Stimulated activated CD4-positive, alpha-beta T cell treated with anti-CD3 and anti-CD28 coated beads, Interleukin-15, amount 100 ng/mL, for 1 hour (primary cell): ENCODE results near the gene FOXD2.
"Not testable (repeated sequence)": the region's sequence is repeated elsewhere in the genome, so short reads cannot be mapped to it uniquely, and the experiment has no call there.

Source experiments
- DNase-seq, 2 donors: peaks; one replicate each; pipeline ENCODE4 v3.0.0-alpha.2; 2020; ENCODE audit warnings: low read depth in 1 of 2, low spot score in 1 of 2

The FOXD2 gene

GRCh38 chr1:47439017-47439818 lies 1.4 kb downstream of the FOXD2 start:
- DNase-seq, result no peak

DNA sequence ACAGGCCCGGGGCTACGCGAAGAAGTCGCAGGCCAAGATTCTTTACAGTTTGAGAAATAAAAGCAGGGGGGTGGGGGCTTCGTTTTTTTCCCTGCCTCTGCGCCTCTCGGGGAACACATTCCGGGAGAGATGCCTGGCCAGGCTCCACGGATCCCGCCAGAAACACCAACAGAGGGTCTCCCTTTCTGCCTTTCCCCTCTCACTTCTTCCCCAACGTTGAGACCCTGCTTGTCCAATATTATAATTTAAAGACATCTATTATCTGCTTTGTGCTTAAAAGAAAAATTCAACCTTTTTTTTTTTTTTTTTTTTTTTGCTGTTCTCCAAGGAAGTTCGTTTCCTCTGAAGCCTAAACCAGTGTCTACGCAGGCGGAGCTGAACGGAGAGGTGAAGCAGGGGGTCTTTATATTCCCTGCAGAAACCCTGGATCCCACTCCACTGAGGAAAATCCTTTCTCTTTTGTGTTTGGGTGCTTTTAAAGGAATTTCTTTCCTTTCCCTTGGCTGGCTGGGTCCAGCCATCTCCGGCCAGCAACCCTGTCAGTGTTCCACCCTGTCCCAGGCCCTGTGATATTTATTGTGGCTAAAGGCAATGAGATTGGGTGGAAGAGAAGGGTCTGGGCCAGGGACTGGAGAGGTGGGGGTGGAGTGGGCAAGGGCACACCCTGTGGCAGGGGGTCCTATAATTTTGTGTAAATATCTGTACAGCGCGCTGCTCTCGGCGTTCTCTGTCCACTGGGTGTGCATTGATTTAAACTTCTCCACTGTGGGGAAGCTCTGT lies 2.2 kb downstream of the FOXD2 start:
- no peak for DNase-seq

DNA sequence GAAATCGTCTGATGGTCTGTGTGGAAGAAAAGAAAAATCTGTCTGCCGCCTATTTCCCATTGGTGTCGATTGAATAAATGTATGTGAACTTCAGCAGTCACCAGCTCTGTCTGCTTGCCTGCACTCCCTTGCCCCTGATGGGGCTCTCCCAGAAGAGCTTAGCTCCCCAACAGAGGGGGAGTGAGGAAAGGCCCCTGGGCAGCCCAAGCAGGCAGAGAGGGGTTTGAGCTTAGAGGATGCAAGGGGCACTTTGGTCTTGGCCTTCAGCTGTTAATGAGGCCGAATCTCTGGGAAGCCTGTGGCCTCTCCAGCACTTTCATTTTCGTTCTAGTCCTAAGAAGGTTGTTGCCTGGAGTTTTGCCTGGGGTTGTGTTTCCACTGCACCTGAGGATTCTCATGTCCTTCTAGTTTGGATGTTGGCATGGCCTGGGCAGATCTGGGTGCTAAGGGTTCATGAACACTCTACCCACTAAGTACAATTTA lies 2.8 kb downstream of the FOXD2 start:
- DNase-seq, result no peak

DNA sequence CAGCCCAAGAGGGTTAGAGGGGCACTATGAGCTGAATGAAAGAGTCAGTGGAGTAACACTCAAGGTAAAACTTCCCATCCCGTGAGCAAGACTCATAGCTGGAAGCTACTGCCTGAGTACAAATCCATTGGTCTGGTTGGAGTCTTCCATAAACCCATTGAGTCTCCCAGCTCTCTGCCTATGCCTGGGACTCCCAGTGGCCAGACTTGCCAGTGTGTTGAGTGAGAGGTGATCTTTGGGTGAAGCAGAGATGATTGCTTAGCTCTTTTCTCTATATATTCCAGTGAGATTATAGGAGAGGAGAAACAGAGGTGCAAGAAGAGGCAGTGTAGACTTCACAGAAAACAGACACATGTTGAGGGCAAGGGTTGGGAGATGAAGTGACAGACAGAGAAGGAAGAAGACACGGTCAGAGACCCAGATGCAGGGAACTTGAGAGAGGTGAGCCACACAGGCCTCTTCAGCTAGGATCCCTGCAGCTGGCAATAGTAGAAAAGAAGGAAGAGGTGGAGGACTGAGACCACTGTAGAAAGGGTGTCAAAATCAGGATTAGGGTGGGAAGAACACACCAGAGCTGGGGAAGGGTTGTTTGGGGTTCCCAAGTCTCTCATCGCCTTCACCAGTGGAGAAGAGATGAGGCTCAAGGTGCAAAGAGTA lies 3.7 kb downstream of the FOXD2 start:
- no peak for DNase-seq

- DNase-seq, result no peak
Measured at GRCh38 chr1:47442202-47442601, 4.4 kb downstream of the FOXD2 start.

DNA sequence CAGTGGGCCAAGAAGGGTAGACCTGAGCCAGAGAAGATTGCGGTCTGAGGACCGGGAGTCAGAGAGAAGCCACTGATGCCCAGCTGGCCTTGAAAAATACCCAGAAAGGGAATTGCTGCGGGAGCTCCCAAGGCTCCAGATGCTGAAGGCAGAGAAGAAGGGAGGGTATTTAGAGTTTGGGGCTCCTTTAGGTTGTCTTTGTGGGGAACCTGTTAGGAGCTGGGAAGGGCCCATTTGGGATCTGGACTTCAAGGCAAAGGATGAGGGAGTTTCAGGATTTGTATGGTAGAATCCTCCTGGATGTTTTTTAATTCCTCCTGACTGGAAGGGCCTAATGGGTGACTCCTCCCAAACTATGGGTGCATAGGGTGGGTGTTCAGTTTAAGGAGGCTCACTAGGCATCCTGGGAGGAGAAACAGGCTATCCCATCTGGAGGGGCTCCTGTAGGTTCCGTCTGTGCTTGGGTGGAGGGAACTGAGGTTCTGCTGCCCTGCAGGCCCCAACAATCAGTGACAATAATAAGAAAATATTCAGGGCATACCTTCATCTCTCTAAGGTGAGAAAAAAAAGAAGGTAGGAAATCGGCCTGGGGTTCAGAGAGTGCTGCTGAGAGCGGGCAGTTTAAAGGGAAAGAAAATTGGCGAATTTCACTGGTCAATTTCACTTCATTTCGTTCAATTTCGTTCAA lies 5.1 kb downstream of the FOXD2 start:
- no peak for DNase-seq

DNA sequence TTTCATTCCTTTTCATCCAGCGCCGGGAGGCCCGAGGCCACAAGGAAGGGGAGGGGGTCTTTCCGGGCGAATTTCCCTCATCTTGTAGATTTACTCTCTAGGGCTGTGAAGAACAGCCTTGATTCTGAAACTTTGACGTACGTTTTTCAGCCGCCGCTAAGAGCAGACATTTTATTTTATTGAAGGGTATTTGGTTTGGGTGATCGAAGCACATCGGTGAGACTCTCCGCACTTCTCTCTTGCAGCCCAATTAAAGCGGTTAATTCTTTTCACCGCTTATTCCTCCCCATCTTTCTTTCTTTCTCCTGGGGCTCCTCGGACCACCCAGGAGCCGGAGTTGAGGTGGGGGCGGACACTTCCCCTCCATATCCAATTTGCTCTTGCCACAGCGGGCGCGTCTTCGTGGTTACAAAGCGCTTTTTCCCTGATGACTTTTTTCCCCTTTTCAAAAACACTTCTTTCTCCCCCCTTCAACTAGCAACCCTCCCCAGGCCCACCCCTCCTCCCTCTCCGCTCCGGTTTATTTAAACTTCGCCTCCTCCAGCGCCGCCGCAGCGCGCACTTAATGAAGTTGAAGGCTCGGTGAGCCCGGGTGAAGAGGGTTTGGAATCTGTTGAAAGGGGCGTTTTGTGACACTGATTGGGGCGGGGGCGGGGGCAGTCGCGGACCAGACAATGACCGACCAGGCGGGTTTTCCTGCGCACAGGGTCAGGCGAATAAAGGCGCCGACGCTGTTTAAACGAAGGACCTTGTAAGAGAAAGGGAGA lies 5.9 kb downstream of the FOXD2 start:
- DNase-seq, result no peak

DNA sequence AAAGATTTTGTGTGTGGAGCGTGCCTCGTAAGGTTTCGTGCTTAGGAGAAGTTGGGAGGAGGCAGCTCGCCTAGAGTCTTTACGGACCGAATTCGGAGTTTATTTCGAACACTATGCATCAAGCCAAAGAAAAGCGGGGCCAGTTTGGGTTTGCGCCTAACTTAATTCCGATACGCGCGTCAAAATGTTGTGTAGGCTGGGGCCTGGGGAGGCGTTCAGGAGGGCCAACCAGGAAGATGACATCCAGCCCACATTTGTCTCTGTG lies 6.4 kb downstream of the FOXD2 start:
- DNase-seq, result no peak

DNA sequence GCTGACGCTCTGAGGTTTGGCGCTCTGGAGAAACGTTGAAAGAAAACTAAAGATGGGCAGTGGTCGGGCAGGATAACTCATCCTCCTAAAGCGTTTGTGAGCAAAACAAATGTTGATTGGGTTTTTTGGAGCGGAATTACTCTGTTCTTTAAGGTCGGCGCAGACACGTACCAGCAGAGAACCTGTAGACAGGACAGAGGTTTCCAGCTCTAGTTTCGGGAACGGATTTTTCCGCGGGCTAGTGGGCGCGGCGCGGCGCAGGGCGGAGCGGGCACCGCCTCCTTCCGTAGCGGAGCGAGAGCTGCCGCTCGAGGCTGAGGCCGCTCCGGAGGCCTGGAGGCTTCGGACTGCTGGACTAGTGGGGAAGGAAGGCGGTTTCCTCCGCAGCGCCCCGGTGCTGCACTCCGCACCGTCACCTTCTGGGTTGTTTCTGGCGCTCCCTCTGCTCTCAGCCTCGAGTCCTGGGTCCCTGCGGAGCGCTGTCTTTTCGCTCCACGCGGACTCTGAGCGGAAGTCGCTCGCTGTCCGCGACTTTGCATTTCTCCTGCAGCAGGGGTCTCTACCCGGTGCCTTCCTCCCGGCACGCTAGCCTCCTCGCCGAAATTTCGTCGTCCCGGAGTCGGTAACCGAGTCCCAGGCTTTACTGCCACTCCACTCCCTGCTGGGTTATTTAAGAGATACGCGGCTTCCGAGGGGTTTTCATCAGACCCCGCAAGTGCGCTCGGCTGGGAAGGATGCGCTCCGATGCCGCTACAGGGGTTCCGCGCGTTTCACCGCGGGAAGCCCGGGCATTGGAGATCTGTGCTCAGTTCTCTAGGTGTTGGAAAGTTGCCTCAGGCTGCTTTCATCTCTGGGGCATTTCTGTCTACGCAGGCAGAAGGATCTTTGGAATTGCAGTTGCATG lies 7.0 kb downstream of the FOXD2 start:
- no peak for DNase-seq

DNA sequence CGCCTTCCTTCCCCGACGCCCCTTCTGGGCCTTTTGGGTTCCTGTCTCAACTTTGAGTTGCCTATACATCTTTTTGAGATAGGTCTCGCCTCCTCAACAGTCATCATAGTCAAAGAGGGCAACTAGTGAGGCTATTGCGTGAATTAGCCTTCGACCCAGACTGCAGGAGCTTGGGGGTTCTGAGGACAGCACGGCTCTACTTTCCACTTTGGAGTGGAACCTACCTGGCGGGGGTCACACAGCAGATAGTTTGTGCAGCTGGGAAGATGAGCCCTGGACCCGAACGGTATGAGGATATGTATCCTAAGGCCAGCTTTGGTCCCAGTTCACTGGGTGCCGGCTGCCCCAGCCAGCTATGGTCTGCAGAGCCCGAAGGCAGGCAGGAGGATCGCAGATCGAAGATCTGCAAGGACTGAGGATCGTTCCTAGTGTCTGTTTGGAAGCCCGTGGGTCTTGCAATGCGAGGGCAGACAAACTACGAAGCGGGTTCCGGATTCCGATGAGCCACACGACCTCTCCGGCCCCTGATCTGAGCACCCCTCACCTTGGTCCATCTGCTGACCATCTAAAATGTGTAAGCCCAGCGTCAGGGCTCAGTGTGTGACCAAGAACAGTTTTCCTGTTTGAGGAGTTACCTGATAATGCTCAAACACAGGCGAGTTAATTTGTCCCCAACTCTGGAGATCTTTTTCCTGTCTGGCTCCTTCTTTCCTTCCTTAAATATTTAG lies 8.1 kb downstream of the FOXD2 start:
- DNase-seq, result no peak

DNA sequence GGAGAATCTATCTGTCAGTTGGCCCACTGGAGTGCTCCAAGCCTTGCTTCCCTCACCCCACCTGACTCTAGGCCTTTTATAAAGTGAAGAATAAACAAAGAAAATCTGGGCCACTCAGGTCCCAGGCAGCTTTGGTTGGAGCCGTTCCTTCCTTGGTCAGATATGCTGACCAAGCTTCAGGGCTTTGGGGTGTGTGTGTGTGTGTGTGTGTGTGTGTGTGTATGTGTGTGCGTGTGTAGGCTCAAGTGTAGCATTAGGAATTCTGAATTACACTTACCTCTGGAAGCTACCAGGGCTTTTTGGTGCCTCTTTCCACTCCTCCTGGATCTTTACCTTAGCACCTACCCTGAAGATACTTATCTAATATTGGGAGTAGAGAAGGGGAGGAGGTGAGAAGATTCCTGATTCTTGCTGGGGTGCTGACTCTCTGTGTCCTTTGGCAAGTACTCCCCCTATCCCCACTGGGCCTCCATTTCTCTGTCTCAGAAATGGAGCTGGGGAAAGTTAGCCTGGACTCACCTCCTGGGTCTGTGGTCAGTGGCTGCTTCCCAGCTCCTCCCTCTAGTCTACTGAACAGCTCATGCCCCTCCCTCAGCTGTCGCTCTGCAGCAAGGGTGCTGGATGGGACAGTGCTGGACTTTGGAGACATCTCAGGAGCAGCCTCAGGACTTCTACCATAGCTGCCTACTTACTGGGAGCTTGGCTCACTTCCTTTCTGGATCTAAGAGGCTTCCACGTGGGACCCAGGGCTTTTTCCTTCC lies 10.8 kb downstream of the FOXD2 start:
- DNase-seq, result no peak

DNA sequence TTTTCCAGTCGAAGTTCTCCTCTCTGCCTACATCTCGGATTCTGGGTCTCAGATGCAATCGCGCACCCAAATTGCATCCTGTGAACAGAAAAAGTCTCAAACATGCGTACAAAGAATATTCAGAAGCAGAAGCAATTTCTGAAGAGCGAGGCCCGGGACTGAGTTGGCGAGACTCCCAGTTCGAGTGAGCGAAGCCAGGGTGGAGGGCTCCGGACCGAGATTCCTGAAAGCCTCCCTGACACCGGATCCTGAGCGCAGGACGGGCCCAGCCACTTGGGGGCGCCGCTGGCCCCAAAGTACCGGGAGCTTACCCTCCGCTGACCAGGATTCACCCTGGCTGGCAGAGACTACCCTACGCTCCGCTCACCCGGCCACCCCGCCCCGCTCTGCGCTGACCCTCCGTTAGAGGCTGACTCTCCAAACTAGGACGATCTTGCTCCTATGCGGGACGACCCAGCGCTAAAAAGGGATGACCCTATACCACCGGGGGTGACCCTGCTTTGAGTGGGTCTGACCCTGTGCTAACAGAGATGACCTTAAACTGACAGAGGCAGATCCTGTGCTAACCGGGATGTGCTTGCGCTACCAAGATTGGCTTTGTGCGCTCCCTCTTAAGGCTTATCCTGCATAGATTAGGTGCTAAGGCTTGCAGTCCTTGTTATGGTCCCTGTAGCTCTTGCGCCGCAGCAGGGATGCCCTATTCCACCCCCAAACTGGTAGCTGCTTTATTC lies 12.1 kb downstream of the FOXD2 start:
- DNase-seq, result no peak

DNA sequence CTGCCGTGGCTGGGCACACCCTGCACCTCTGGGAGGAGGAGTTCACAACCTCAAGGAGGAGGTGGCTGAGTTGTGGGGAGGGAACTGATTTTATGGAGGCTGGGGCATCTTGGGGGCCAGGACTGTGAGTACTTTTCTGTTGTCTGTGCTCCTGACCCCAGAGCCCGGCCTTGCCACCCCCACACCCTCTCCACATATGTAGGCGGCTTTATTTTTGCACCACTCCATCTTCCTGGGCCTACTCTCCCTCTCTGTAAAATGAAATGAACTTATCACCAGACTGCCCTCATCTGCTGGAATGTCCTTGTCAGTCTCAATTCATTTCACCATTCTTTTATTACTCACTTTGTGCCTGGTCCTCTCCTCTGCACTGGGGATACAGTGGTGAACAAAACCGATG lies 12.8 kb downstream of the FOXD2 start:
- DNase-seq, result no peak

- no peak for DNase-seq
Measured at GRCh38 chr1:47452426-47452825, 14.6 kb downstream of the FOXD2 start.

GRCh38 chr1:47453910-47454309 lies 16.1 kb downstream of the FOXD2 start:
- DNase-seq, result not testable (repeated sequence)

GRCh38 chr1:47456250-47456649 lies 18.4 kb downstream of the FOXD2 start:
- DNase-seq, result no peak

DNA sequence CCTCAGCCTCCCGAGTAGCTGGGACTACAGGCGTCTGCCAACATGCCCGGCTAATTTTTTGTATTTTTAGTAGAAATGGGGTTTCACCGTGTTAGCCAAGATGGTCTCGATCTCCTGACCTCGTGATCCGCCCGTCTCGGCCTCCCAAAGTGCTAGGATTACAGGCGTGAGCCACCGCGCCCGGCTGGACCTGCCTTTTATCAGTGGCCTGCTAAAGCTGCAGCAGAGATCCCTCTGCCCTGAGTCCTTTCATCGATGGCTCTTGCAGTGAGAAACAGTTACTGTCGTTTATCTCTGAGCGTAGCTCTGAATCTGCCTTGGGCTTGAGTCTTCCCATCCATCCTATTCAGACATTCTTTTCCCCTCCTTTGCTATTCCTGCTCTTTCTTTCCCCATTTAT lies 19.7 kb downstream of the FOXD2 start:
- not testable (repeated sequence) for DNase-seq
